ENCODE results near the gene ASCL1.

ASCL1 gene

GRCh38 chr12:102977945-102978706, 20.7 kb downstream of the ASCL1 start:
- DNase-seq (ENCODE audit: low spot score), result no peak

GRCh38 chr12:102980350-102980749, 22.9 kb downstream of the ASCL1 start:
- no peak for DNase-seq (ENCODE audit: low spot score)

DNA sequence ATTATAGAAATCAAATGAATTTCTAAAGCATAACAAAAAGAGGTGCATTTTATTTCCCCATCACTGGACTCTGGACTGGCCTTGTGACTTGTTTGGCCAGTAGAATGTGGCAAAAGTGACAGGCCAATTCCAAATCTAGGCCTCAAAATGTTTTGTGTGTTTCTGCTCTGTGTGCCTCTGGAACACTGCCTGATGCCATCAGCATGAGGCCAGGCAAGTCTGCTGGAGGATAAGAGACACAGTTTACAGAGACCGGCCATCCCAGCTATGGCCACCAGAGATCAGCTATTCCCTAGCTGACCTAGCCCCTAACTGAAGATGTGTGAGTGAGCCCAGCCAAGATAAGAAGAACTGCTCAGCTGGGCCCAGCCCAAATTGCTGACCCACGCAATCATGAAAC, 32.9 kb downstream of the ASCL1 start:
- DNase-seq (ENCODE audit: low spot score), result no peak

- DNase-seq (ENCODE audit: low spot score), result no peak
These were observed 34.8 kb downstream of the ASCL1 start for GRCh38 chr12:102992297-102992696.

DNA sequence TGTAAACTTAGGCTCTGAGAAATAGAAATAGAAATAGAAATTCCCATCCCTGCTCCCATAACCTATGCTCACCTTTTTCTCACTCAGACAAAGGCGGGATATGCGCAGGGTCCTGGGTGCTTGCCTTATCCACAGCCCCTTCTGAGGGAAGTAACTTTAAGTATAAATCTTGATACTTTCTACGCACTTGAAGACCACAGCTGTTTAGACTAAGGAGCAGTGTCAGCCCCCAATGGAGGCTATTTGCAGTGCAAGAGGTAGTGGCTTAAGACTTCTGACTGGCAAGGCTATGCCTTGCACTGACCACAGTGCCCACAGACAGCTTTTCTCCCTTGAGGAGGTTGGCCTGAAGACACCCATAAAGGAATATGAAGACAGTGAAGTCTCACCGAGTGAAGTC, 35.2 kb downstream of the ASCL1 start:
- DNase-seq (ENCODE audit: low spot score), result no peak

DNA sequence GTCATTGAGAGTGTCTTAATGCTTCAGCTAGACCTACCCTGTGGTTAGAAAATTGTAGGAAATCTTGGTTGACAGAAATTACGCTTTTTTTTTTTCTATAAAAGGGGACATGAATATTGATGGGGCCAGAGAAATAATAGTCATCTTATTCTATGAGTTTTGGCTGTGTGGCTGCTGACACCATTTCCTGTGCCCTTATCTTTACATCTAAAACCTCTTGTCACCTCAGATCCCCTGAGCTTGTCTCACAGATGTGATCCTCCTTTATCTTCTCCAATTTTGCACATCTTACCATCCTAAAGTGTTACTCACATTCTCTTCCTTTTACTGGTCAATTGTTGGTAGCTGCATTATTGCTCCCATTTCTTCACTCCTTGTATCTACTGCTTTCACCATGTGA, 36.1 kb downstream of the ASCL1 start:
- DNase-seq (ENCODE audit: low spot score), result no peak

- DNase-seq (ENCODE audit: low spot score), result no peak
These were observed 37.9 kb downstream of the ASCL1 start for GRCh38 chr12:102995372-102995771.
